ENCODE results near the gene SUPT7L.

Gene SUPT7L

DNA sequence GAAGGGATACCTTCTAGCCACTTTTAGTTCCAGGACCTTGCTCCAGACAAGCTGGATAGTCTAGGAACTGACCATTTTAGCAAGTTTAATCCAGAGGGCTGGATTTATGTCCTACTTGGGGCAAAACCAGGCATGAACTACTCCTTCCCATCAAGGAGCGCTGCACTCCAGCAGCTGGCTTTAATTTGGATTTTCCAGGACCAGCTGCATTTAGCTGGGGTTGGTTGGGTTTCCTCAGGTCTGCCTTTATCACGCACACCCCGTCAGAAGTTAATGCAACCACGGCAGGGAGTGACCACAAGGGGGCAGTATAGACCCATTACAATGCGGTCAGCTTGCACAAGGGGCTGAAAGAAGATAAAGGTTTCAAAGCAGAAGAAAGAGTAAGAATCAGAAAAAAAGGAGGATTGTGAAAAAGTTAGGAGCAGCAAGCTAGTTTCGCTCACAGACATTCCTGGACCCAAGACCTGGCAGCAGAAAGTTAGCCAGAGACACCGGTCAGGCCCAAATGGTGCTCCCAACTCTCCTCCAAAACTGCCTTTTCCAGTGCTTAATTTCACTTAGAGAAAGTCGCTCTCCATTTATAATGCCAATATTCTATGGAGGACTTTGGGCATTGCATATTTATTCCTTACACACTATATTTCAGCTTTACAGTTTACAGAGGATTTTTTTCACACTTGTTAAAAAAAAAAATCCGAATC lies 40.4 kb upstream of the SUPT7L start:
- peak; percentile 95 for TF ChIP-seq CTCF (IDR thresholded peaks at IDR 0.05; ENCODE audit: insufficient read depth, low read depth, low read length, missing control alignments)
- no peak overlapping the region for H3K4me3 ChIP-seq (ENCODE audit: low read length)
- peak; percentile 87 for DNase-seq (ENCODE audit: low read depth)

GRCh38 chr2:27702302-27702701 lies 38.9 kb upstream of the SUPT7L start:
- no peak overlapping the region for H3K4me3 ChIP-seq (ENCODE audit: low read length)
- TF ChIP-seq CTCF (IDR thresholded peaks at IDR 0.05; ENCODE audit: insufficient read depth, low read depth, low read length, missing control alignments) = no peak

GRCh38 chr2:27701676-27702075 lies 38.3 kb upstream of the SUPT7L start:
- no peak for TF ChIP-seq CTCF (IDR thresholded peaks at IDR 0.05; ENCODE audit: insufficient read depth, low read depth, low read length, missing control alignments)
- no peak for DNase-seq (ENCODE audit: low read depth)
- H3K4me3 ChIP-seq (ENCODE audit: low read length) = no peak overlapping the region

More at GRCh38 chr2:27702302-27702701, 38.9 kb upstream of the SUPT7L start:
- no peak for DNase-seq (ENCODE audit: low read depth)

DNA sequence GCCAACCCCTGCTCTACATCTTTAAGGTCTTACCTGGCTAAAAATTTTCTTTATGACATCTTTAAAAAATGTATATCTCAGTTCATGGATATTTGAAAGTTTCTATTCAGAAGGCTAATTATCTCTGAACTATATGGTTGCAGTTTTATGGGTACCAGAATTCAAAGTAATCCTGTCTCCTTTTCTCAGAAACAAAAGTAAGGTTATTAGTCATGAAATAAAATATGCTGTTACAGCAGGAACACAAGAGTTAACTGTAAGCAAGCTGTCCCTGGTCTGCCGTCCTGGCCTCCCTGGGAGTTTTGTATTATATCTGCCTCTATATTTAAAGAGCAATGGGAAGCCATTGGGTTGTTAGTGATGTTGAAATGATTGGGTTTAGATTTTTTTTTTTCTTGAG lies 34.2 kb upstream of the SUPT7L start:
- no peak overlapping the region for H3K4me3 ChIP-seq (ENCODE audit: low read length)
- no peak for TF ChIP-seq CTCF (IDR thresholded peaks at IDR 0.05; ENCODE audit: insufficient read depth, low read depth, low read length, missing control alignments)
- no peak for DNase-seq (ENCODE audit: low read depth)

- DNase-seq (ENCODE audit: low read depth) = peak; percentile 24
- H3K4me3 ChIP-seq (ENCODE audit: low read length) = no peak overlapping the region
- TF ChIP-seq CTCF (IDR thresholded peaks at IDR 0.05; ENCODE audit: insufficient read depth, low read depth, low read length, missing control alignments) = no peak
Measured at GRCh38 chr2:27690052-27690451, 26.6 kb upstream of the SUPT7L start.

DNA sequence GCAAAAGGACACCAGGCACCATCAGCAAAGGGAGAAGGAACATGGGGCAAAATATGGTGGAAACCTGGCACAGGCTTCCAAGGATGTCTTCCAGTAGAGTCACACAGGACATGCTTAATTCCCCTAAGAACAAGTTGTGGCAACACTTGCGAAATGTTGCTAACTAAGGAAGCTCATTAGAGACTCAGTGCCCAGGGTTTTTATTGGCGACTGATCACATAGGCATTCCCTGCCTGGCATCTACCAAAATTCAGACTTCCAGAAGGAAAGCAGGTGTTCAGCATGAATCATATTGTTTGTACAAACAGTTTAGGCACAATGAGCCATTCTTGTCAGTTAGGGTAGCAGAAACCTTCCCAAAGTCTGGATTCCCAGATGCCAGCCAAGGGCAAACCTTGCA lies 26.0 kb upstream of the SUPT7L start:
- H3K4me3 ChIP-seq (ENCODE audit: low read length) = no peak overlapping the region
- no peak for TF ChIP-seq CTCF (IDR thresholded peaks at IDR 0.05; ENCODE audit: insufficient read depth, low read depth, low read length, missing control alignments)
- peak; percentile 87 for DNase-seq (ENCODE audit: low read depth)

DNA sequence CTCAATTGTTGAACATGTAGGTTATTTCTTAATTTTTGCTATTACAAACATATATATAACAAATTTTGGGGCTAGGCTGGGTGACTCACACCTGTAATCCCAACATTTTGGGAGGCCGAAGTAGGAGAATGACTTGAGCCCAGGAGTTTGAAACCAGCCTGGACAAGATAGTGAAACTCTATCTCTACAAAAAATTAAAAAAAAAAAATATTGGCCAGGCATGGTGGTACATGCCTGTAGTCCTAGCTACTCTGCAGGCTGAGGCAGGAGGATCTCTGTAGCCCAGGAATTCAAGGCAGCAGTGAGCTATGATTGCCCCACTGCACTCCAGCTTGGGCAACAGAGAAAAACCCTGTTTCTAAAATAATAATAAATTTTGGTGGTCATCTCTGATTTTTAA lies 23.8 kb upstream of the SUPT7L start:
- peak; percentile 88 for DNase-seq (ENCODE audit: low read depth)
- no peak for TF ChIP-seq CTCF (IDR thresholded peaks at IDR 0.05; ENCODE audit: insufficient read depth, low read depth, low read length, missing control alignments)

More for the DNA sequence above, 23.8 kb upstream of the SUPT7L start:
- H3K4me3 ChIP-seq (ENCODE audit: low read length) = no peak overlapping the region

All from epithelial cell of esophagus (primary cell).